D341Med (cell line): ENCODE measurements around the gene DFFB.
"Not testable (repeated sequence)": the region's sequence is repeated elsewhere in the genome, so short reads cannot be mapped to it uniquely, and the experiment has no call there.

Experiments
- DNase-seq: peaks from one replicate; pipeline ENCODE4 v3.0.0; 2012; ENCODE audit warnings: low spot score

The DFFB gene, protein sequence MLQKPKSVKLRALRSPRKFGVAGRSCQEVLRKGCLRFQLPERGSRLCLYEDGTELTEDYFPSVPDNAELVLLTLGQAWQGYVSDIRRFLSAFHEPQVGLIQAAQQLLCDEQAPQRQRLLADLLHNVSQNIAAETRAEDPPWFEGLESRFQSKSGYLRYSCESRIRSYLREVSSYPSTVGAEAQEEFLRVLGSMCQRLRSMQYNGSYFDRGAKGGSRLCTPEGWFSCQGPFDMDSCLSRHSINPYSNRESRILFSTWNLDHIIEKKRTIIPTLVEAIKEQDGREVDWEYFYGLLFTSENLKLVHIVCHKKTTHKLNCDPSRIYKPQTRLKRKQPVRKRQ

DNA sequence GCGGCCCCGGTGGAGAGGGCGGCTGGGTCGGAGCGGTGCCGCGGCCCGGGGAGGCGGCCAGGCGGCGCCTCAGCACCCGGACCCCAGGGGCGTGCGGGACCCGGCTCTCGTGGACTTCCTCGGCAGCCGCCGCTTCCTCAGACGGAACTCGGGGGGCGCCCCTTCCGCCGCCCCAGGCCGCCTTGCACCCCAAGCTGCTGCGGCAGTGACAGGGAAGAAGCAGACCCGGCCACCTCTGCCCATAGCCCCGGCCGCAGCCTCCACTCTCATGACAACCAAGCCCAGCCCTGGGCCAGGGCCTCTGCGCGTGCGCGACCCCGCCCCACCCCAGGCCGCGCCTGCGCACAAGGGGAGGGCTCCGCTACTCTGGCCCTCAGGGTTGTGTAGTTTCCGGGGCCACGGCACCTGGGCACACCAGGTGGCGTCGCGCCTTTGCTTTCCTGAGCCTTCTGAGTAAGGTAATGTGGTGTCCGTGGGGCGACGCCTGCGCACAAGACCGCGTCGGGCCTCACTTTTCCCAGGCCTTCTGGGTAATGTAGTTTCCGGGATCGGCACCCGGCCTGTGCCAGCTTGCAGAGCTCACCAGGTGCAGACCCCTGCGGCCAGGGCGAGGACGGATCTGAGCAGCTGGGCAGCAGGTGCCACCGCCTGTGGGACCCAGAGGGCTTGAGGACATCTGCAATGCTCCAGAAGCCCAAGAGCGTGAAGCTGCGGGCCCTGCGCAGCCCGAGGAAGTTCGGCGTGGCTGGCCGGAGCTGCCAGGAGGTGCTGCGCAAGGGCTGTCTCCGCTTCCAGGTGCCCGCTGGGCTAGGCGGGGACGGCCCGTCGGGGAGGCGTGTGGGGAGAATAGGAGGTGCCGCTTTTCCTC, at the start of gene DFFB, which contains the start of gene CEP104:
TSS of gene DFFB (plus strand) at position 554 of the 868 bp plus-strand sequence. CDS start at position 682, 128 bp downstream.
TSS of gene CEP104 (minus strand) at position 289 of the 868 bp plus-strand sequence. CDS start 4,804 bp downstream, outside the sequence.
- peak; percentile 99 for DNase-seq

DNA sequence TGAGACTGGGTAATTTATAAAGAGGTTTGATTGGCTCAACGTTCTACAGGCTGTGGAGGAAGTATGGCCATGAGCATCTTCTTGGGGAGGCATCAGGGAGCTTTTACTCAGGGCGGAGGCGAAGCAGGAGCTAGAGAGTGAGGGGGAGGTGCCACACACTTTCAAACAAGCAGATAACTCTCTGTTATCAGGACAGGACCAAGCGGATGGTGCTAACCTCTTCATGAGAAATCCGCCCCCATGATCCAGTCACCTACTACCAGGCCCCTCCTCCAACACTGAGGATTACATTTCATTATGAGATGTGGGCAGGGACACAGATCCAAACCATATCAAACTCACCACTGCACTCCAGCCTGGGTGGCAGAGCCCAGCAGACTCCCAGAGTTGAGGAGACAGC, 49.5 kb upstream of the DFFB start:
- no peak for DNase-seq

DNA sequence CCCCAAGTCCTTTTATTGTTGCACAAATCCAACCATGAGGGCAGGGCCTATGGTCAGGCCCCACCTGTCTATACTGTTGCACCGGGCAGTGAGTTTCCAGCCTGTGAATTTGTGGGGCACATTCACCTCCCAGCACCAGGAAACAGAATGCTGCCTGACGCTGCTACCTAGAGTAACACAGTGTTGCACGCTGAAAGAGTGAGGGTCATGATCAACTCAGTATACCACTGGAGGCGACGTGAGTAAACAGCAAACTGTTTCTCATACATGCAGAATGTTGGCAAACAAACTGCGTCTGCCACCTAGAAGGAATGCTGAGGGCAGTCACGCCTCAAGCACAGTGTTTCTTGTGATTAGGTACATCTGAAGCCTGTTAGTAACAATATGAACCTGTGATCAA, 47.6 kb upstream of the DFFB start:
- no peak for DNase-seq

DNA sequence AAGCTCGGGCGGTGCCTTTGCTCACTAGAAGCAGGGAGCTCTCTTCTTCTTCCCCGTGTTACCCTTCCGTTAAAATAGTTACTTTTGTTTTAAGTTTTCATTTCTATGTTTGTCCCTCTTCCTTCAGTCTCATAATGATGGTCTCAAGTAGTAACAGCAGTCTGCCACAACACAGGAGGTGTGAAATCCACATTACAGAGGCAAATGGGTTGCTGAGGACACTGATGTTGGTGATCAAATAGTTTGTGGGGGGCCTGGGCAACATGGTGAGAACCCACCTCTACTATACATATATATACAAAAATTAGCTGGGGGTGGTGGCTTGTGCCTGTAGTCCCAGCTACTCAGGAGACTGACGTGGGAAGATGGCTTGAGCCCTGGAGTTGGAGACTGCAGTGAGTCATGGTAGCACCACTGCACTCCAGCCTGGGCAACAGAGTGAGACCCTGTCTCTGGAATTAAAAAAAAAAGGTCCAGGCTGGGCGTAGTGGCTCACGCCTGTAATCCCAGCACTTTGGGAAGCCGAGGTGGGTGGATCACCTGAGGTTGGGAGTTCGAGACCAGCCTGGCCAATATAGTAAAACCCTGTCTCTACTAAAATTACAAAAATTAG, 47.0 kb upstream of the DFFB start:
- DNase-seq, result not testable (repeated sequence)

DNA sequence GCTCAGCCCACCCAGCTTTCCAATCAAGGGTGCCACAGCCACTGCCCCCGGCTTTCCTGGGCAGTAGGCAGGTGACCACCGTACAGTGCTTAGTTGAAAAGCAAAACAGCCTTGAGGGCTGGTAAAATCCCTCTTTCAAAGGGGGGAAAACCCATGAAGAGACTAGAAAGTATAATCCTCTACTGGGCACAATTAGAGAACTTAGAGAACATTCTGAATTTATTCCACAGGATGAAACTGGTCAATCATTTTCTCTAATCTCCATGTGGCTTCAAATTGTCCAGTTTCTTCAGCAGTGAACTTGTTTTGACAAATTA, 45.7 kb upstream of the DFFB start:
- no peak for DNase-seq

DNA sequence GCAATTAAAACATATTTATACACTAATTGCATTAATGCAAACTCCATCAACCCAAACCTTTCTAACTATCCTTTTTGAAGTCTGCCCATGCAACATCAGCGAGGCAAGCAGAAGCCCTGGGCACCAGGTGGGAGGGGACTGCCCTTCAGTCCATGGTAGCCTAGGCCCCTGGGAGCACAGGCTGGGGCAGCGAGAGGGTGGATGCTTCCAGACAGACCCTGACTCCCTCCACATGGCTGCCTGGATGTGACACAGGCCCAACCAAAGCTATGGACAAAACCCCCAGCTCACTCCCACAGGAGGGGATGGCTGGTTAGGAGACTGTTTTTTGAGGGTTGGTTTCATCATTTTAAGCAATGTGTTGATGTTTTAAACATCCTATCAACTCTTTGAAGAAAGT, 43.2 kb upstream of the DFFB start:
- DNase-seq, result no peak

DNA sequence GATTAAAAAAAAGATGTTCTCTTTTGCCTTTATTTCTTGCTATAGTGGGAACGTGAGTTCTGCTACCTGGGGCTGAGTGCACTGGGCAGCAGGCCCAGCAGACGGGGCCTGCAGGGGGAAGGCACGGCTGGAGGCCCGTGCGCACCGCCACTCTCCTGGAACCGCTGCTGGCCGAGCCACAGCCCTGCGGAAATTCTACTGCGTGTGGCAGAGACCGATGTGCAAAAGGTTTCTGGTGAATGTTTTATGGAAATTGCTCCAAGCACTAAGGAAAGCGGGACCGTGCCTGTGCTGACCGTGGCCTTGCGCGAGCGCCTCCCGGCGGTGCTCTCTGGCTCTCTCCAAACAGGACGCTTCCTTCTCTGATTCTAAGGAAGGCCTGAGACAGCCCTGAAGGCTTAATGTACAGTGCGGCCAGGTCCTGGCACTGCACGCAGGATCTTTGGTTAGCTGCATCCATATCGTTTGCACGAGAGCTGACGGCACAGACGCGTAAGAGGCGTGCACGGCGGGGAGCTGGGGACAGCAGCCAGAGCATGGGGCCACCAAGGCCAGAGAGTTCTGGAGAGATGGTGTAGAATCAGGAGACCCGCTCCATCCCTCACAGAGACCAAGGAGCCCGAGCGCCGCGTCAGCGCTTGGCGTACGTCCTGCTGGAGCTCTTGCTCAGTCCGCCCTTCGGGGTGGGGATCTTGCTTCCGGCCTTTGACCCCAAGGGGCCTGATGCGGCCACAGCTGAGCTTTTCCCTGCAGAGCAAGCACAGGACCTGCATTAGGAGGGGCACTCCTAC, 42.3 kb upstream of the DFFB start:
- DNase-seq, result no peak

DNA sequence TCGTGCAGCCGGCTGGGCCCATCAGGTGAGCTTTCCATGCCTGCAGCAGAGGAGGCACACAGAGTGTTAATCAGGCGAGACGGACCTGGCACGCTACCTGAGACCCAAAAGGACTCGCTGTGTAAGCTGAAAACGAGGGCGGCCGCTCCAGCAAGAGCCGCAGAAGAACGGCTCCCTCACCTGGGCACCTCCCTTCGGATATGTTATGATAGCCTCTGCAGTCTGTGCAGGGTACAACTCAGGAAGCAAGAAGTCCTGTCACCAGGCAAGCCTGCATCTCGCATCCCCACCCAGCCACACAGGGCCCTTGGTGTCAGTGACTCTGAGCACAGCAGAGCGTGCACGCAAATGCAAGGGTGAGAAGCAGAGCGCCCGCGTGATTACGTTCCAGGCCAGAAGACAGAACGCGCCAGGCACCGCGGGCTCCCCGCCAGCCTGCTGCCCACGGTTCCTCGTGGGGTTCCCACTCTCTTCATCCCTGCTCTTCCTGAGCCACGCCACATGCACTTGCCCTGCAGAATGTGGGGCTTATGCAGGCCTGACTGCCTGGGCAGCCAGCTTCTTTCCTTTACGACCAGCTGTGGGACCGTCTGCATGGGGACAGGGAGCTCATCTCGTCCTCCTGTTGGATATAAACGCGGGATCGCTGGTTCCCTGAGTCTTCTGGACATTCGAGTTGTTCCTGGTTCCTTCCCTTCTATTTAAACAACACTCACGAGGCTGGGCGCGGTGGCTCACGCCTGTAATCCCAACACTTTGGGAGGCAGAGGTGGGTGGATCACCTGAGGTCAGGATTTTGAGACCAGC, 40.7 kb upstream of the DFFB start:
- no peak for DNase-seq

DNA sequence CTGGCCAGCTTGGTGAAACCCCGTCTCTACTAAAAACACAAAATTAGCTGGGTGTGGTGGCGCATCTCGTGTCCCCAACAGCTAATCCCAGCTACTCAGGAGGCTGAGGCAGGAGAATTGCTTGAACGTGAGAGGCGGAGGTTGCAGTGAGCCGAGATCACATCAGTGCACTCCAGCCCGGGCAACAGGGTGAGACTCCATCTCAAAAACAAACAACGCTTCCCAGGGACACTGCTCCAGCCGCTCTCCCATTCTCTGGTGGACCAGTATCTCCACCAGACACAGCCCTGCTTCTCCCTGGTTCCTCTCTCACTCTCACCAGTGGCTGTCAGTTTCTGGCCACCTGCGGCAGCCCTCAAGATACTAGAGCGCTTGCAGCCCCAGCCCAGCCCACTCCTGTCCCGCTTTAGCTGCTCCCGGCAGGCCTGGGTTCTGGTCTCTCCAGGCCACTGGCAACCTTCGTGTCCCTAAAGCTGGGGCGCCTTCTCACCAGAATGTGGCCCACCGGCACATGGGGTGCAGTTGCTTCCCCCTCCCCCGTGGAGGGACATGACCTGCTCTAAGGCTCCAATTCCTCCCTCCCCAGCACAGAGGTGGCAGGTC, 40.0 kb upstream of the DFFB start:
- no peak for DNase-seq

DNA sequence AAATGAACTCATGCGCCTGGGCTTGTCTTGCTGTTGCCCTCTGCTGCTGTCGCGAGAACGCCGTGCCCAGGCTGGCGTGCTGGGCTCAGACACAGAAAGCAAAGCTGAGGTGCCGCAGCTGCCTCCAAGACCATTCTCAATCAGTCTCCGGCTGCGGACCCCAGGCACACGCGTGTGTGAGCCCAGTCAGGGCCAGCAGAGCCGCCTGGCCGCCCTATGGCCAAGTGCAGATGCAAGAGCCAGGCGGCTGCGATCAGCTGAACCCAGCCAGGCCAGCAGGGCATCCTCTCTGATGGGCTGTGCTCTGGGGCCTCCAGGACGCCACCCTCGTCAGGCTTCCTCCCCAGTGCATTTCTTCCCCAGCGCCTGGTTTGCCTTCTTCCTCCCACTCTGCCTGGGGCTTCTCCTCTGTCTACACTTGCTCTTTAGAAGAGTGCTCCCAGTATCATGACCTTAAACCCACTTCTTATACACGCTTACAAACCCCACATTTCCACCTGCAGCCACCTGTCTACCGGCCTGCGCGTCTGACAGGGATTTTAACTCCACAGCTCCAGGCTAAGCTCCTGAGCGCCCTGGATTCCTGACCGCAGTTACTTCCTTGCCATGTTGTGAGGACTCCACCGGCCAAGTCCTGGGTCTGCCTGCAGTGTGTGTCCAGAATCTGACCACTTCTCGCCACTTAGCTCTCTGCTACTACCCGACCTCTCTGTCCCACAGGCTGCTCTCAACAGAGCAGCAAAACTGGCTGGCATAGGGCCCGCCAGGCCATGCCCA, 39.3 kb upstream of the DFFB start:
- DNase-seq, result no peak

DNA sequence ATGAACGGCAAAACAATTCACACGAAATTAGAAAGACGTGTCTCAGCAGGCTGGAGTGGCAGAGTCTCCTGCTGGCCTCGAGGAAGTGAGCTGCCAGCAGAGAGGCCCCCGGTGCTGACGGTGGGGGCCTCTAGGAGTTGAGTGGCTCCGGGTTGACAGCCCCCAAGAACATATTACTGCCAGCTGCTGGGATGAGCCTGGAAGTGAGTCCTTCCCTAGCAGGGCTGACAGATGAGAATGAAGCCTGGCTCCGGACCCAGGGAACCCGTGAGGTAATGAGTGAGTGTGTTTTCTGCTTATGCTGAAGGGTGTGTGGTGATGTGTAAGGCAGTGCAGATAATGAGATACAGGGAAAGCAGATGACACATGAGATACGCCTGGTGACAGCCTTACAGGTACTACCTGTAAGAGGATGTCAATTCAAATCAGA, 37.5 kb upstream of the DFFB start:
- no peak for DNase-seq

DNA sequence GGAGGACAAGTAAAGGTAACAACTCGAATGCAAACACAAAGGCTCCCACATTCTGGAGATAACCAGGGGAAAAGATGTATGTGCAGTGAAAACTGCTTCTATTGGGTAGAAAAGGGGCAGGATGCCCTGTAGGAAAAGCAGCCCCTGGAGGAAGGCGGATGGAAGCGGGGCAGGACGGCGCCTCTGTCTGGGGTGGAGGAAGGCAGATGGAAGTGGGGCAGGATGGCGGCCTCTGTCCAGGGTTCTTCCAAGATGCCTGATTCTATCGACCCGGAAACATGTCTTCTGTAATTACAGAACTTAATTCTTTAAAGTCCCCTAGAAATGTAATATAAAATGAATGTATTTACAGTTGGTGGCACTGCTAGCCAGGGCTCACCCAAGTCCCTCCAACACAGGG, 37.0 kb upstream of the DFFB start:
- no peak for DNase-seq

DNA sequence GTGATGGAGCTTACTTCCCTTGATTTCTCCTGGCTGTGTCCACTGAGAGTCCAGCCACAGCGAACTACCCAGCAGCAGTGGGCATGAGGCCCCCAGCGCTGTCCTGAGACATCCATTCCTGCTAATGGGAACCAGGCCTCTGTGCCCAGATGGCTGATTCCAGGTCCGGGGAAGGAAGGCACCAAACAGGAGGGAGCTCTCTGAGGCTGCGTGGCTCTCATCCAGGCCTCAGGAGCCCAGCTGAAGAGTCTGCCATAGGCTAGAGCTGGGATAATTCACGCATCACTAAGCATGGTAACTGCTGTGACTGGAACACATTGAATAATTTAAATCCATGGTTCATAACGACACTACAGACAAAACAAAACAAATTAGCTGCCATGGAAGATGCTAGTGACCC, 36.3 kb upstream of the DFFB start:
- DNase-seq, result peak; percentile 85

DNA sequence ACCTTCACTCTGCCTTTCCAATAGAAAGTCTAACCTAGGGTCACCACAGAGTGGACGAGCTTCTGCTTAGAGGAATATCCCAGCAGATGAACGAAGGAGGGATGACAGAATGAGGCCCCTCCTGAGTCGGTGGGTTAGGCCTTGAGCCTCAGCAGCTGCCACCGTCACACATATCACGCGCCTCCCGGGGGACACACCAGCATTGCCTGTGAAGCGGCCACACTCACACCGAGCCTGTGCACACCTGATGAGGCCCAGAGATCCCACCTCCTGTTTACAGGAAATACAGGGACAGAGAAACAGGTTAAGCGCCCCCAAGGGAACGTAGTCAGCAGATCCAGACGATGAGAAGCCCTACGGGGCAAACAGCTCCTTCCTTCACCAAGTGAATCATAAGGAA, 35.8 kb upstream of the DFFB start:
- DNase-seq, result peak; percentile 75

DNA sequence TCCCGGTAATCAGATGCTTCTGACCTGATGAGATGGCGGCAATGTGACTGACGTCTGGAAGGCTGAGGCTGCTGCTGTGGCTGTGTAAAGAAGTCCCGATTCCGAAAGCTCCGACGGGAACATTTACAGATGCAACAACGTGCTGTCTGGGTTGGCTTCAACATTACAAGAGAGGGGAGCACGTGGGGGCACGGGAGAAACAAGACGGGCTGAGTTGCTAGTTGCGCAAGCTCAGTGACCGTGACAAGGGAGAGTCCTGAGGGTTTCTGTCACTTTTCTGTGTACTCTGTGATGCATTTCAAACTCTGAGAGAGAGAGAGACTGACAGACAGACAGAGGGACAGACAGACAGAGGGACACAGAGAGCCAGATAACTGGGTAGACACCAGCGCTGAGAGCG, 35.4 kb upstream of the DFFB start:
- no peak for DNase-seq

DNA sequence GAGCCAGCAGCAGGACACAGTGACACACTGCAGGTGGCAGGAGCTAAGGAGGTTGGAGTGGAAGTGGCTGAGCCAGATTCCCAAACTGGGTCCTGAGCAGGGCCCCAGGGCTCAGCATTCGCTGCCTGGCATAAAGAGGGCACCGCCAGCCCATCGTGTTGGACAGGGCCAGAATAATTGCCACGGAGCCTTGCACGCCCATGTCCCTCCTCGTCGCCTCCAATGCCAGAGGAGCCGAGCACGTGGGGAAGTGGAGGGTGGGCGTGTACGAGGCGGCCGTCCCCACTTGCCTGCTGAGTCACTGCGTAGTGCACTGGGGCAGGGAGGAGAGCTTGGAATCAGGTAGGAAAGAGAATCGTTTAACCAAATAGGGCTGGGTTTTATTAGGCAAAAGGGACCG, 34.9 kb upstream of the DFFB start:
- DNase-seq, result no peak

DNA sequence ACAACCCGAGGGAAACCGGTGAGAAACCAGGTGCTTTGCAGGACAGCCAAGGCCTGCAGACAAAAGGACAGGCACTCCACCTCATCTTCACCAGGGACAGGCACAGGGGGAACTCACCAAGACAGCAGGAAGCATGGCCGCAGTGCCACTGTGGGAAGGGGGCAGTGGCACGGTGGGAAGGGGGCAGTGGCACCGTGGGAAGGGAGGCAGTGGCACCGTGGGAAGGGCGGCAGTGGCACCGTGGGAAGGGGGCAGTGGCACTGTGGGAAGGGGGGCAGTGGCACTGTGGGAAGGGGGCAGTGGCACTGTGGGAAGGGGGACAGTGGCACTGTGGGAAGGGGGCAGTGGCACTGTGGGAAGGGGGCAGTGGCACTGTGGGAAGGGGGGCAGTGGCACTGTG, 32.6 kb upstream of the DFFB start:
- no peak for DNase-seq

DNA sequence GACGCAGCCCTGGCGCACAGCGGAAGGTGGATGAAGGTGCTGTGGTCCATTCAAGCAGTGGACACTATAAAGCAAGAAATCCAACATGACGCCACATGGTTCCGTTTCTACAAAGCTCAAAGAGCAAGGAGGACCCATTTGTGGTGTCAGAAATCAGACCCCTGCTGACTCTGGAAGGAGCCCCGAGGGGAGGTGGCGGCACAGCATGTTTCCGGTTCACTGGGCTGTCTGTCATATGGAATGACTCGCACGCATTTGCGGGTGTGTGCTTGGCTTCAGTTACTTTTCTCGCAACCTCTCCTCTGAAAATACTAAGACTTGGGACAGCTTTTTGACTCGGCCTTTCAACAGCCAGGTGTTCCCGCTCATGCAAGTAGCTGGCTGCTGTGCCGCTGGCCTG, 31.9 kb upstream of the DFFB start:
- DNase-seq, result no peak

DNA sequence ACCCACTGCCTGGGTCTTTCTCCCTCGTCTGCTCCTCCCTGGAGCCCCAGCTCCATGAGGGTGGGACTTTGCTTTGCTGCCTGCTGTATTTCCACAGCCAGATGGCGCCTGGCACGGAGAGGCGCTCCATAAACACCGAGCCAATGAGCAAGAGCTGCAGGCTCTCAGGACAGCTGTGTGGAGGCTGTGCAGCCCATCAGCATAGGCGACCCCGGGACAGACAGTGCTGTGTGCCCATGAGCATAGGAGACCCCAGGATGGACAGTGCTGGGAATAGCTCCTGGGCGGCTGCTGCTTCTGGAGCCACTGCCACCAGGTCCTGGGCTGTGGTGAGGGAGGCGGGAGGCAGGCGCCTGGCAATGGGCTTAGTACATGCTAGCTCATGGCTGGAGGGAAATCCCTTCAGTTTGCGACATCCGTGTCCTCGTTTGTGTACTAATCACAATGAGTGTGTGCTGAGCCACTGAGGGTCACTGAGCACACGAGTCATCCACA, 29.4 kb upstream of the DFFB start:
- peak; percentile 50 for DNase-seq

DNA sequence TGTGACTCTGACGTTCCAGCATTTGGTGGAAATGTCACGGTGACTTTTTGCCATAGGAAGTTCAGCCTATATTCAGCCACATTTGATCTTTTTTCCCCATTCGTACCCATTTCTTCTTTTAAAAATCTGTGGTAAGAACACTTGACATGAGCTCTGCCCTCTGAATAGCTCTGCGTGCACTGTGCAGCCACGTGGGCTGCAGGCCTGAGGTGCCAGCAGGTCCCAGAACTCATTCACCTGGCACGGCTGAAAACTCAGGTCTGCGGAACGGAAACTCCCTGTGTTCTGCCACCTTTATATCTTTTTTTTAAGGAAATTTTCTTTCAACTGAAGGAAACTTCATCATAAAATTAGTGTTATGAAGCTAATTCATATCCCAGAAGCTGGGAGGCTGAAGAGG, 28.9 kb upstream of the DFFB start:
- DNase-seq, result no peak
